Measurements from ENCODE around the gene CCR1. TPM values are rescaled to one million over a fixed set of nuclear protein-coding genes. Genes with fewer than 3 reads are reported as not detected.

CCR1 gene
- total RNA-seq, result 4.3 TPM

GRCh38 chr3:46208167-46208704 lies at the start of gene CCR1:
CCR1 (minus strand) TSS chr3:46208313; CDS start chr3:46204313, 4,000 bp downstream.

GRCh38 chr3:46242120-46242519 lies 34.0 kb upstream of the CCR1 start, which contains the start of gene CCR3:
CCR3 (plus strand) TSS chr3:46242460; CDS start chr3:46265159, 22,699 bp downstream.

Other genes with a start within 250 kb of the CCR1 start
- 35.7 TPM for gene FYCO1, start 212.5 kb downstream of the CCR1 start, total RNA-seq
- 0.35 TPM for gene XCR1, start 180.8 kb downstream of the CCR1 start, total RNA-seq
- 0.47 TPM for gene CCR3, start 34.1 kb upstream of the CCR1 start, total RNA-seq
- 4.7 TPM for gene CCR2, start 145.8 kb upstream of the CCR1 start, total RNA-seq
- gene CCR5, start 162.6 kb upstream of the CCR1 start, total RNA-seq, result 0.47 TPM
- gene CCRL2, start 198.9 kb upstream of the CCR1 start, total RNA-seq, result 2.6 TPM

All from metanephros (tissue), 1 donor.